ENCODE measurements around the gene CCDC88C. TPM values are rescaled to one million over a fixed set of nuclear protein-coding genes. Genes with fewer than 3 reads are reported as not detected.

CCDC88C gene
- total RNA-seq, 1 experiment from 2014 or later: 21.3 TPM

DNA sequence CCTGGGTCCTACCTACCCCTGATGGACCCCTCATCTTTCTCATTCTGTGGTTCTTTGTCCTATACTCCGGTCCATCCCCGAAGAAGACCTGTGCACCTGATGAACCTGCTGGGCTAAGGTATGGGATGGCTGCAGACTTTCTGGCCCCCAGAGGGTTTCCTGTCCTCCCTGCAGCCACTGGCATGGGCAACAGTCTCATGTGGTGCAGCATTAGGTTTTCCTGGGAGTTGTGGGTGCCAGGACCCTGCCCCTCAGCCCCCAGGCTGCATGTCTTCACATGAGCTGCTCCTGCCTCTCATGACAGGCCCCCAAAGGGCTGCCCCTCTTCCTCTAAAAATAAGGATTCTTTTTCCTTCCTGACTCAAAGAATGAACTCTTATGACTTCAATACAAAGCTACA, 100.9 kb downstream of the CCDC88C start:
- TF ChIP-seq, protein P1, sequence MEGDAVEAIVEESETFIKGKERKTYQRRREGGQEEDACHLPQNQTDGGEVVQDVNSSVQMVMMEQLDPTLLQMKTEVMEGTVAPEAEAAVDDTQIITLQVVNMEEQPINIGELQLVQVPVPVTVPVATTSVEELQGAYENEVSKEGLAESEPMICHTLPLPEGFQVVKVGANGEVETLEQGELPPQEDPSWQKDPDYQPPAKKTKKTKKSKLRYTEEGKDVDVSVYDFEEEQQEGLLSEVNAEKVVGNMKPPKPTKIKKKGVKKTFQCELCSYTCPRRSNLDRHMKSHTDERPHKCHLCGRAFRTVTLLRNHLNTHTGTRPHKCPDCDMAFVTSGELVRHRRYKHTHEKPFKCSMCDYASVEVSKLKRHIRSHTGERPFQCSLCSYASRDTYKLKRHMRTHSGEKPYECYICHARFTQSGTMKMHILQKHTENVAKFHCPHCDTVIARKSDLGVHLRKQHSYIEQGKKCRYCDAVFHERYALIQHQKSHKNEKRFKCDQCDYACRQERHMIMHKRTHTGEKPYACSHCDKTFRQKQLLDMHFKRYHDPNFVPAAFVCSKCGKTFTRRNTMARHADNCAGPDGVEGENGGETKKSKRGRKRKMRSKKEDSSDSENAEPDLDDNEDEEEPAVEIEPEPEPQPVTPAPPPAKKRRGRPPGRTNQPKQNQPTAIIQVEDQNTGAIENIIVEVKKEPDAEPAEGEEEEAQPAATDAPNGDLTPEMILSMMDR (IDR thresholded peaks at IDR 0.05): no peak
- TF ChIP-seq SIN3A (IDR thresholded peaks at IDR 0.05; ENCODE audit: borderline replicate concordance, insufficient read depth, low read depth, low read length) (no peak), POLR2AphosphoS5 (IDR thresholded peaks at IDR 0.05; ENCODE audit: low read depth, low read length) (no peak), TCF7L2 (IDR thresholded peaks at IDR 0.05; ENCODE audit: low read depth, low read length) (no peak)
- TF ChIP-seq, protein P2, sequence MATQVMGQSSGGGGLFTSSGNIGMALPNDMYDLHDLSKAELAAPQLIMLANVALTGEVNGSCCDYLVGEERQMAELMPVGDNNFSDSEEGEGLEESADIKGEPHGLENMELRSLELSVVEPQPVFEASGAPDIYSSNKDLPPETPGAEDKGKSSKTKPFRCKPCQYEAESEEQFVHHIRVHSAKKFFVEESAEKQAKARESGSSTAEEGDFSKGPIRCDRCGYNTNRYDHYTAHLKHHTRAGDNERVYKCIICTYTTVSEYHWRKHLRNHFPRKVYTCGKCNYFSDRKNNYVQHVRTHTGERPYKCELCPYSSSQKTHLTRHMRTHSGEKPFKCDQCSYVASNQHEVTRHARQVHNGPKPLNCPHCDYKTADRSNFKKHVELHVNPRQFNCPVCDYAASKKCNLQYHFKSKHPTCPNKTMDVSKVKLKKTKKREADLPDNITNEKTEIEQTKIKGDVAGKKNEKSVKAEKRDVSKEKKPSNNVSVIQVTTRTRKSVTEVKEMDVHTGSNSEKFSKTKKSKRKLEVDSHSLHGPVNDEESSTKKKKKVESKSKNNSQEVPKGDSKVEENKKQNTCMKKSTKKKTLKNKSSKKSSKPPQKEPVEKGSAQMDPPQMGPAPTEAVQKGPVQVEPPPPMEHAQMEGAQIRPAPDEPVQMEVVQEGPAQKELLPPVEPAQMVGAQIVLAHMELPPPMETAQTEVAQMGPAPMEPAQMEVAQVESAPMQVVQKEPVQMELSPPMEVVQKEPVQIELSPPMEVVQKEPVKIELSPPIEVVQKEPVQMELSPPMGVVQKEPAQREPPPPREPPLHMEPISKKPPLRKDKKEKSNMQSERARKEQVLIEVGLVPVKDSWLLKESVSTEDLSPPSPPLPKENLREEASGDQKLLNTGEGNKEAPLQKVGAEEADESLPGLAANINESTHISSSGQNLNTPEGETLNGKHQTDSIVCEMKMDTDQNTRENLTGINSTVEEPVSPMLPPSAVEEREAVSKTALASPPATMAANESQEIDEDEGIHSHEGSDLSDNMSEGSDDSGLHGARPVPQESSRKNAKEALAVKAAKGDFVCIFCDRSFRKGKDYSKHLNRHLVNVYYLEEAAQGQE (IDR thresholded peaks at IDR 0.05; ENCODE audit: insufficient read depth in 1 of 2, low read depth in 2 of 2, low read length in 1 of 2): no peak
- BruUV-seq (replicated peaks): no TSS peak
- ChIA-PET POLR2A (no interaction called here), CTCF (no interaction called here)
- intact Hi-C loops (cut with micrococcal nuclease; ENCODE audit: unreplicated experiment) (no loop called here), in situ Hi-C loops (cut with HindIII; ENCODE audit: low pct_unique_long_range_greater_than_20kb, low sequenced_read_pairs) (no loop called here)
- Histone ChIP-seq H3K4me1 (ENCODE audit: control insufficient read depth, insufficient read depth, low read length) (no peaks in the 10 kb centered on the region), H3K36me3 (ENCODE audit: control insufficient read depth, insufficient read depth, low read length) (no peaks in the 10 kb centered on the region), H3K9me3 (ENCODE audit: control insufficient read depth, insufficient read depth, low read depth, low read length) (no peaks in the 10 kb centered on the region), H3K4me3 (ENCODE audit: low read depth in 2 of 2, low read length in 2 of 2) (no peak overlapping the region), H3K27me3 (ENCODE audit: control insufficient read depth, insufficient read depth, low read length) (no peaks in the 10 kb centered on the region), H3K27ac (ENCODE audit: low read length) (no peak overlapping the region)
- no peak for DNase-seq (ENCODE audit: low read depth, low spot score)
- no peak for ATAC-seq

DNA sequence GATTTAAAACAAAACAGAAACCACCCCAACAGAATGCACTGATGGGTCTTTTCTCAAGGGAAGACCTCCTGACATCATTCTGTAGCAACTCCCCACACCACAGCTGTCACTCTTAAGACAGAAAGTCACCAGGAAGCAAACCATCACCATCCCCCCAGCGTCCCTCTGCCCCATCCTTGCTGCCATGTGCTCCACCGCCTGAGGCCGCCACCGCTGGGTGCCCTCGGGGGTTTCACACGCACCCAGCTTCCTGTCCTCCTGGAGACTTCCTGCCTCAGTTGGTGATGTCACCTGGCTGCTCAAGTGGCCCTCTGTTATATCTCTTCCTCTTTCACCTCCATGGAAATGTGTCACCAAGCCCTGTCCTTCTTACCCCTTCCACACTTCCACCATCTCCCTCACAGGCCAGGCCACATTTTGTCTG, 101.8 kb downstream of the CCDC88C start:
- ATAC-seq: no peak
- H3K4me3 ChIP-seq (ENCODE audit: low read depth in 2 of 2, low read length in 2 of 2): no peak overlapping the region
- in situ Hi-C loops (cut with HindIII; ENCODE audit: low pct_unique_long_range_greater_than_20kb, low sequenced_read_pairs) (no loop called here), intact Hi-C loops (cut with micrococcal nuclease; ENCODE audit: unreplicated experiment) (no loop called here)
- DNase-seq (ENCODE audit: low read depth, low spot score): no peak
- H3K9me3 ChIP-seq (ENCODE audit: control insufficient read depth, insufficient read depth, low read depth, low read length): no peaks in the 10 kb centered on the region
- no peaks in the 10 kb centered on the region for H3K27me3 ChIP-seq (ENCODE audit: control insufficient read depth, insufficient read depth, low read length)
- no peak for TF ChIP-seq POLR2AphosphoS5 (IDR thresholded peaks at IDR 0.05; ENCODE audit: low read depth, low read length)
- no peak for TF ChIP-seq SIN3A (IDR thresholded peaks at IDR 0.05; ENCODE audit: borderline replicate concordance, insufficient read depth, low read depth, low read length)
- TF ChIP-seq, protein P1 (IDR thresholded peaks at IDR 0.05): no peak
- no peak for TF ChIP-seq TCF7L2 (IDR thresholded peaks at IDR 0.05; ENCODE audit: low read depth, low read length)
- TF ChIP-seq, protein P2 (IDR thresholded peaks at IDR 0.05; ENCODE audit: insufficient read depth in 1 of 2, low read depth in 2 of 2, low read length in 1 of 2): no peak
- H3K36me3 ChIP-seq (ENCODE audit: control insufficient read depth, insufficient read depth, low read length): no peaks in the 10 kb centered on the region
- no peak overlapping the region for H3K27ac ChIP-seq (ENCODE audit: low read length)
- no TSS peak for BruUV-seq (replicated peaks)
- no peaks in the 10 kb centered on the region for H3K4me1 ChIP-seq (ENCODE audit: control insufficient read depth, insufficient read depth, low read length)
- POLR2A ChIA-PET: no interaction called here
- CTCF ChIA-PET: no interaction called here
